Neural progenitor cell (in vitro differentiated cells): ENCODE results near the gene HELB. TPM values are rescaled to one million over a fixed set of nuclear protein-coding genes. Genes with fewer than 3 reads are reported as not detected.

Experiments used
- DNase-seq: peaks from one replicate; pipeline ENCODE4 v3.0.0-alpha.2; 2016; ENCODE audit warnings: low spot score
- H2AFZ ChIP-seq: fragments of 200-600 bp; sonication (generic); replicated peaks from 2 replicates; pipeline ENCODE4 v1.6.1; 2016; ENCODE audit warnings: antibody characterized with exemption
- H3F3A ChIP-seq: fragments of 200-600 bp; sonication (generic); 2 replicates; pipeline ENCODE4 v1.6.1; 2016; ENCODE audit warnings: antibody characterized with exemption, low read depth
- H3K27ac ChIP-seq: fragments of 200-600 bp; sonication (generic); 2 replicates; pipeline ENCODE4 v1.5.1; 2016; ENCODE audit warnings: mild to moderate bottlenecking
- H3K27me3 ChIP-seq: fragments of 200-600 bp; sonication (generic); 2 replicates; pipeline ENCODE4 v1.6.1; 2016; ENCODE audit warnings: mild to moderate bottlenecking, moderate library complexity
- H3K36me3 ChIP-seq: fragments of 200-600 bp; sonication (generic); 2 replicates; pipeline ENCODE4 v1.5.1; 2016
- H3K4me1 ChIP-seq: fragments of 200-600 bp; sonication (generic); 2 replicates; pipeline ENCODE4 v1.6.1; 2016; ENCODE audit warnings: mixed run types
- H3K4me2 ChIP-seq: fragments of 200-600 bp; sonication (generic); 2 replicates; pipeline ENCODE4 v1.6.1; 2016
- H3K4me3 ChIP-seq: fragments of 200-600 bp; sonication (generic); 2 replicates; pipeline ENCODE4 v1.5.1; 2016
- H3K79me2 ChIP-seq: fragments of 200-600 bp; sonication (generic); 2 replicates; pipeline ENCODE4 v1.6.1; 2016; ENCODE audit warnings: low read depth
- H3K9ac ChIP-seq: fragments of 200-600 bp; sonication (generic); 2 replicates; pipeline ENCODE4 v1.6.1; 2016
- H3K9me3 ChIP-seq: fragments of 200-600 bp; sonication (generic); 2 replicates; pipeline ENCODE4 v1.5.1; 2016; ENCODE audit warnings: low read depth
- H4K20me1 ChIP-seq: fragments of 200-600 bp; sonication (generic); 2 replicates; pipeline ENCODE4 v1.6.1; 2016; ENCODE audit warnings: low read depth
- H3K27ac Mint-ChIP-seq: 3 replicates; pipeline ENCODE4 v1.8.0; 2021; ENCODE audit warnings: mixed read lengths
- H3K27me3 Mint-ChIP-seq: 2 replicates; pipeline ENCODE4 v1.8.0; 2022; ENCODE audit warnings: low read depth, mild to moderate bottlenecking, inconsistent platforms, moderate library complexity, mixed read lengths; ENCODE audit not compliant: insufficient read depth
- H3K36me3 Mint-ChIP-seq: 3 replicates; pipeline ENCODE4 v1.8.0; 2021; ENCODE audit warnings: mixed read lengths
- H3K4me1 Mint-ChIP-seq: 3 replicates; pipeline ENCODE4 v1.8.0; 2021; ENCODE audit warnings: mixed read lengths
- H3K4me3 Mint-ChIP-seq: 3 replicates; pipeline ENCODE4 v1.8.0; 2021; ENCODE audit warnings: mild to moderate bottlenecking, moderate library complexity, mixed read lengths
- H3K9me3 Mint-ChIP-seq: 3 replicates; pipeline ENCODE4 v1.8.0; 2020; ENCODE audit warnings: mixed read lengths
- CTCF ChIP-seq: fragments of 200-600 bp; sonication (generic); IDR thresholded peaks from 2 replicates; pipeline ENCODE4 v1.5.1; 2017; ENCODE audit warnings: antibody characterized with exemption, mild to moderate bottlenecking
- EZH2 ChIP-seq: fragments of 200-600 bp; sonication (generic); IDR thresholded peaks from 2 replicates; pipeline ENCODE4 v1.6.1; 2017; ENCODE audit warnings: antibody characterized with exemption, mild to moderate bottlenecking, moderate library complexity
- EZH2phosphoT487 ChIP-seq: fragments of 200-600 bp; sonication (generic); IDR thresholded peaks from 2 replicates; pipeline ENCODE4 v1.6.1; 2017; ENCODE audit warnings: antibody characterized with exemption
- total RNA-seq: library from RNA; depleted of rRNA; stranded (reverse); fragments of >200 nt; gene quantifications from 2 replicates; pipeline ENCODE4 v1.2.3, GENCODE V29; 2015; ENCODE audit warnings: low replicate concordance

Gene HELB
- total RNA-seq, 1 donor from 2014 or later = 10.7 TPM

- Histone ChIP-seq H3K4me2 (no peak overlapping the region), H3K4me3 (no peak overlapping the region), H3K27me3 (peaks cover 25% of the 10 kb centered on the region), H3K9ac (no peak overlapping the region), H3K27ac (no peak overlapping the region), H3K79me2 (no peaks in the 10 kb centered on the region), H4K20me1 (no peaks in the 10 kb centered on the region), H3K9me3 (no peaks in the 10 kb centered on the region), H2AFZ (no peak overlapping the region), H3K36me3 (no peaks in the 10 kb centered on the region), H3K4me1 (no peaks in the 10 kb centered on the region), H3F3A (no peaks in the 10 kb centered on the region)
- Mint-ChIP-seq H3K4me1 (peaks cover 15% of the 10 kb centered on the region), H3K27ac (no peak overlapping the region), H3K4me3 (peak overlapping the region; percentile 3), H3K27me3 (peaks cover 4% of the 10 kb centered on the region), H3K9me3 (no peaks in the 10 kb centered on the region), H3K36me3 (peaks cover 2% of the 10 kb centered on the region)
- TF ChIP-seq CTCF (no peak), EZH2 (no peak), EZH2phosphoT487 (no peak)
- no peak for DNase-seq
Observed at GRCh38 chr12:66304296-66304900, 2.1 kb downstream of the HELB start.

- Histone ChIP-seq H2AFZ (no peak overlapping the region), H3K27me3 (no peaks in the 10 kb centered on the region), H4K20me1 (no peaks in the 10 kb centered on the region), H3F3A (no peaks in the 10 kb centered on the region), H3K27ac (no peak overlapping the region), H3K36me3 (no peaks in the 10 kb centered on the region), H3K9ac (no peak overlapping the region), H3K4me3 (no peak overlapping the region), H3K9me3 (no peaks in the 10 kb centered on the region), H3K79me2 (no peaks in the 10 kb centered on the region), H3K4me2 (no peak overlapping the region), H3K4me1 (no peaks in the 10 kb centered on the region)
- H3K27ac Mint-ChIP-seq = no peak overlapping the region
- no peak for TF ChIP-seq EZH2phosphoT487
- no peak for TF ChIP-seq CTCF
- TF ChIP-seq EZH2 = no peak
- H3K4me1 Mint-ChIP-seq = no peaks in the 10 kb centered on the region
- peaks cover 7% of the 10 kb centered on the region for H3K36me3 Mint-ChIP-seq
- H3K27me3 Mint-ChIP-seq = no peaks in the 10 kb centered on the region
- no peak for DNase-seq
- H3K4me3 Mint-ChIP-seq = no peak overlapping the region
- H3K9me3 Mint-ChIP-seq = no peaks in the 10 kb centered on the region
Observed at GRCh38 chr12:66309606-66310005, 7.3 kb downstream of the HELB start.

- Histone ChIP-seq H3K27me3 (no peaks in the 10 kb centered on the region), H3K9me3 (no peaks in the 10 kb centered on the region), H3K36me3 (no peaks in the 10 kb centered on the region), H2AFZ (no peak overlapping the region), H3K79me2 (no peaks in the 10 kb centered on the region), H3K4me2 (no peak overlapping the region), H4K20me1 (no peaks in the 10 kb centered on the region), H3K27ac (no peak overlapping the region), H3K4me1 (no peaks in the 10 kb centered on the region), H3K9ac (no peak overlapping the region), H3F3A (no peaks in the 10 kb centered on the region), H3K4me3 (no peak overlapping the region)
- Mint-ChIP-seq H3K27ac (no peak overlapping the region), H3K4me3 (no peak overlapping the region), H3K9me3 (no peaks in the 10 kb centered on the region), H3K36me3 (peaks cover 7% of the 10 kb centered on the region), H3K27me3 (no peaks in the 10 kb centered on the region), H3K4me1 (no peaks in the 10 kb centered on the region)
- no peak for TF ChIP-seq CTCF
- no peak for DNase-seq
Observed at GRCh38 chr12:66312189-66312588, 9.9 kb downstream of the HELB start.
